NCI-H345 (cell line): ENCODE measurements around the gene LRRC58.
A peak's percentile ranks its signal among the peaks of the same experiment; 100 is the strongest.
"Not testable (repeated sequence)": the region's sequence is repeated elsewhere in the genome, so short reads cannot be mapped to it uniquely, and the experiment has no call there.

Experiments used
- DNase-seq: peaks from one replicate; lab custom pipeline; 2025; lab: John Stamatoyannopoulos, UW

LRRC58 gene

DNA sequence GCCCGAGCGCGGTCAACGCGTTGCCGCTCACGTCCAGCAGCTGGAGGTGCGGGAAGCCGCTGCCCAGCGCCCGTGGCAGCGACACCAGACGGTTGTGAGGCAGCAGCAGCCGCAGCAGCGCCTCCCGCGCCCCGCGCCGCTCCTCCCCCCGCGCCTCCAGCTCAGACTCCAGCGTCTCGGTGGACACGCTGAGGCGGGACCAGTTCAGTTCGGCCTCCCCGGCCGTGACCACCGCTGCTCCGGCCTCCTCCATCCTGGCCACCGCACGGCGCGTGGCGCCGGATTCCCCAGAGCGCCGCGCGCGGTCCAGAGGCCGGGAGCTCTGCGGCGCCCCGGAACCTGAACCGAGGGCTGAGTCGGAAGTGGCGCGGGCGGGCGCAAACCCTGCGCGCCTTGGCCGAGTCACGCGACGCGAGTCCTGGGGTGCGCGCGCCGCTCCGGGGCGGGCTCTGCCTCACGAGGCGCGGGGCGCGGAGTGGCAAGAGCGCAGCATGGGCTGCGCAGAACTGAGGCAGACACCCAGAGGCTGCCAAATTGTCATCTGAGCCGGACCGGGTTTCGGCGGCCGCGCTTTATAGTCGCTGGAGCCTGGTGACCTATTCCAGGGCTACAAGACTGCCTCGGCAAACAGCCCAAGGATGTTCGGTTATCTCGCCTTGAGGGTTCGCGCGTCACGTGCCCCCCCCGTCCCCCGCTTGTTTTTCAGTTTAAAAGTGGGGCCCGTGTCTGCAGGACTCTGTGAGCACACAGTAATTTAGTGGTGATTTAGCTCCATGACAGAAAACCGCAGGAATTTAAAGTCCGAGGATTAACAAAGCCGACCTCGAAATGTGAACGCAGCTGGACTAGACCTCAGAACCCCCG, at the start of gene LRRC58:
LRRC58 (minus strand) TSS at position 364 of the 864 bp plus-strand sequence; CDS start at position 253, 111 bp downstream.
- peak; percentile 88 for DNase-seq

DNA sequence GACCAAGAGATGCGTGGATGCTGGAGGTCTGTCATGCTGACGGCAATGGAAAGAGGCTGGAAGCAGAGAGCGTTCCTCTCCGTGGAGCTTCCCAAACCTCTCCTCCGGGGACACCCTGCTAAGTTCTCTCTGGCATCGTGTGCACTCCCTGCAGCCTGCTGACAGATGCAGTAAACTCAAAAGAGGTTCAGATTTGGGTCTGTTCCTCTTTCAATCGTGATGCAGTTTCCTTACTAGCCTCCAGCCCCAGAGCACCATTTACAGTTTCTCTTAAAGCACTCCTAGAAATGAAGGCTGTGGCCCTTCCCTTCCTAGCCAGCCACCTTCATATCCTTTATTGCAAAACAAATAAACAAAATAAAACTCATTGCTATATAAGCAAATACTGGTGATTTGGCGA, 47.3 kb upstream of the LRRC58 start:
- DNase-seq = no peak

DNA sequence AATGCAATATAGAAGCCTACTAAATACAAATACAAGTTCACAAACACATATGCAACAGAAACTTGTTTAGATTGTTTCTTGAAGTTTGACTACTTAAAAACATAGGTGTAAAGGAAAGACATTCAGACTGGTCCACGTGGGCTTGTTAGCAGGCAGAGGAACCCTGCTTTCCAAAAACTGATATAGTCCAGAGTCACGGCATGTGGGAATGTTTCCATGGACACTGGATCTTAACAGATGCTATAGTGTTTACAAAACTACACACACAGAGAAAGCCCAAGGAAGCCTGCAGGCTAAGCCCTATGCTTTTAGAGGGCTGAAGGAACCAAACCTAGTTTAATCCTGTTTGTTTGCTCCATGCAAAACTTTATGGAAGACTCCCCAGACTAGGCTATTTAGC, 45.2 kb upstream of the LRRC58 start:
- no peak for DNase-seq

DNA sequence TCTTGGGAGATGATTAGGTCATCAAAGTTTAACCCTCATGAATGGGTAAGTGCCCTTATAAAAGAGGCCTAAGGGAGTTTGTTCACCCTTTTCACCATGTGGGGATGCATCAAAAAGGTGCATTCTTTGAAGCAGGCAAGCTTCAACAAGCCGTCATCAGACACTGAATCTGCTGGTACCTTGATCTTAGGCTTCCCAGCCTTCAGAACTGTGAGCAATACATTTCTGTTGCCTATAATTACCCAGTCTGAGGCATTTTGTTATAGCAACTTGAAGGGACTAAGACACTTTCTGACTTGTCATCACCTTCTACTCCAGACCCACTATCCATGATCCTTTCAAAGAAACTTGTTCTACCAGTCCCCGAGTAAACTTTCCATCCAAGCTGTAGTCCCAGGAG, 44.6 kb upstream of the LRRC58 start:
- DNase-seq = no peak

DNA sequence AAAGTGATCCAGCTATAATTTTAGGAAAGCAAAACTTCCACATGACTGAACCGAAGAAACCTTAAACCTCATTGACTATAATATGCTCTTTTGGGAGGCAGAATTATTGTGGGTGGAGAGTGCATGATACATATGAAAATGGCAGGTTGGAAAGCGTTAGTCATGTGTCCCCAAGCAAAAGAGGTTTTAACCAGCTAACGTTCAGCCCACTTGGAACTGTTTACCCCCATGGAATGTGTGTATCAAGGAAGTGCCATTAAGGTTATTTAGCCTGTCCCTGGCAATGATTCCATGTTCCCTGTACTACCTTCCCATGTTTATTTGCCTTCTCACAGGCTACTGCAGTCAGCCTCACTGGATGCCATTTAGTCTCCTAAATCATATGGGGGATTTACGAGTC, 44.1 kb upstream of the LRRC58 start:
- DNase-seq = no peak

DNA sequence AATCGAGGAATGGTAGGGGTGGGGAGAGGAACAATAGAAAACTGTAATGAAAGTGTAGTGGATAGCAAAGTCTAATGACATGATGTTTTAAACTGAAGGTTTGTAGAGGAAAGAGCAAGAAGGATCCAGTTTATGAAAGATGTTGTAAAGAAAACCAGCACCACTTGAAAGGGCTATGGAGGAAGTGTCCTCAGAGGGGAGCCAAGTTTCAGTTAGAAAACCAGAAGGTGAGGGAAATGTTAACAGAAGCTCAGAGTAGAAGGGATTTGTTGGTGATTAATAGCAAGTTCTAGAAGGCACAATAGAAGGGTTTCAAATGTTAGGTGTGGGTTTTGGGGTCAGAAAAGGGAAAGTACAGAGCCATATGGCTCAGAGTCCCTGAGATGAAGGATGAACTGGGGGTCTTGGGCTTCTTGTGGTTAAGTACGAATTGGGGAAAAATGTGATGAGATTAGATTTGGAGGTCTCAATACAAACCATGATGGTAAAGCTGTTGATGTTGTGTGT, 33.8 kb upstream of the LRRC58 start:
- no peak for DNase-seq

DNA sequence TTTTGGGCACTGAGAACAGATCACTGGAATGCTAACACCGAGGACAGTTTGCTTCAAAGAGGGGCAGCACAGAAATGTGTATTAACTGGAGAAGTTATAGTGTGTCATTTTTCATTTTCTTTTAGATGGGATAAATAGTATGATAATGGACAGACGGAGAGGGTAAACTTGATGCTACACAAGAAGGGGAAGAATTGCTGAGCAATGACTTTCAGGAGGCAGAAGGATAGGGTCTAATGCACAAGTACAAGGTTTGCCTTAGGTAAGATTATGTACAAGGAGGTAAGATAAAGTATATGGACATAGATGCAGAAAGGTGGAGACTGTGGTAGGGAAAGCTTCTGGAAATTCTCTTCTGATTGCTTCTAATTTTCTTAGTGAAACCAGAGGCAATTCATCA, 32.3 kb upstream of the LRRC58 start:
- no peak for DNase-seq

DNA sequence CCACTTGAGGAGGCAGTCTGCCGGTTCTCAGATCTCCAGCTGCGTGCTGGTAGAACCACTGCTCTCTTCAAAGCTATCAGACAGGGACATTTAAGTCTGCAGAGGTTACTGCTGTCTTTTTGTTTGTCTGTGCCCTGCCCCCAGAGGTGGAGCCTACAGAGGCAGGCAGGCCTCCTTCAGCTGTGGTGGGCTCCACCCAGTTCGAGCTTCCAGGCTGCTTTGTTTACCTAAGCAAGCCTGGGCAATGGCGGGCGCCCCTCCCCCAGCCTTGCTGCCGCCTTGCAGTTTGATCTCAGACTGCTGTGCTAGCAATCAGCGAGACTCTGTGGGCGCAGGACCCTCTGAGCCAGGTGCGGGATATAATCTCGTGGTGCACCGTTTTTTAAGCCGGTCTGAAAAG, 28.8 kb upstream of the LRRC58 start:
- not testable (repeated sequence) for DNase-seq

DNA sequence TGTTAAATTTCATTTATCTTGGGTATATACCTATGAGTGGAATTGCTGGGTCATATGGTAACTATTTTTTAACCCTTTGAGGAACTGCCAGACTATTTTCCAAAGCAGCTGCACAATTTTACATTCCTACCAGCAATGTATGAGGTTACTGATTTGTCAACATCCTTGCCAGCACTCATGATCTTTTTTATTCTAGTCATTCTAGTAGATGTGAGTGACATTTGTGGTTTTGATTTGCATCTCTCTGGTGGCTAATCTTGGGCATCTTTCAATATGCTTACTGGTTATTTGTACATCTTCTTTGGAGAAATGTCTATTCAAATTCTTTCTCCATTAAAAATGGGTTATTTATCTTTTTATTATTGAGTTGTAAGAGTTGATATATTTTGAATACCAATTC, 21.3 kb upstream of the LRRC58 start:
- DNase-seq = no peak

DNA sequence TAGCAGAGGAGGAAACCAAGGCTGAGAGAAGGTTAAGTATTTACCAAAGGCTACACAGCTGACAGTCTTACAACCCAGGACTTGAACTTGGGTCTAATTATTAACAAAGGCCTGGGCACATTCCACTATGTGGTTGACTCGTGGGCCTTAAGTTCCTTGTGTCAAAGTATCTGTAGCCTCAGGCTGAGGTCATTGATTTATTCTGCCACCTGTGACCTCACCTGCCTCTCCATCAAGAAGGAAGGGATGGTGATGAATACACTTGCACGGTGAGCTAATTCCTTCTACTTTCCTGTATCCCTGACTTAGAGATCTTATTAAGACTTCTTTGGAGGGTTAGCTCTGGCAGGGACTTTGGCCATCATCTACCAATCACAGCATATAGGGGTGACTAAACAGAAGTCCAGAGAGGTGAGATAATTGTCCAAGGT, 19.9 kb upstream of the LRRC58 start:
- DNase-seq = no peak

DNA sequence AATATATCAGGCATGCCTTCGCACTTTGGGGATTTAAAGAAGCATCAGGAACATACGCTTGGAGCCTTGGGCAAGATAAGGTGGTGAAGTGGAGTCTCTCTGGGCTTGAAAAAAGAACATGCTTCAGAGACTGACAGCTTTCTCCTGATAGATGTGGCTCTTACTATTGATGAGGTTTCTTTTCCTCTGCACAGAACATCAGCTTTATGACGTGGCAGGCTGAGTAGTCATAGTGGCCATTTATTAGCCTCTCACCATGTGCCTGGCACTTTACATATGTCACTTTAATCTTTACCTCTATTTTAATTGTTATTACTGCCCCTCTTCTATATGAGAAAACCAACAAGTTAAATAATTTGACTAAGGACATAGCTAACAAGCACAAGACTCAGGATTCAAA, 19.0 kb upstream of the LRRC58 start:
- DNase-seq = no peak

DNA sequence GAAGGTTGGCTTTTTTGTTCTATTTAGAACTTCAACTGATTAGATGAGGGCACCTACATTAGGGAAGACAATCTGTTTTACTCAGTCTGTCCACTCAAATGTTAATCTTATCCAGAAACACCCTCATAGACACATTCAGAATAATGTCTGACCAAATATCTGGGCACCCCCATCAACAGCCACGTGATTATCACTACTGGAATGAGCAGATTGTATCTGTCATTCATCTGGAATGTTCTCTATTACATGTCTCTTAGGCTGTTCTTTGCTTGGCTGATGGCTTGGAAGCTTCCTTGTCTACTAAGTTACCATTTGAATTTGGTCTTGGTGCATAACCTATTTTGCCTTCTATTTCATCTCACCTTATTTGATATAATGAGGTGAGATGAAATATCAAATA, 15.7 kb upstream of the LRRC58 start:
- DNase-seq = no peak

DNA sequence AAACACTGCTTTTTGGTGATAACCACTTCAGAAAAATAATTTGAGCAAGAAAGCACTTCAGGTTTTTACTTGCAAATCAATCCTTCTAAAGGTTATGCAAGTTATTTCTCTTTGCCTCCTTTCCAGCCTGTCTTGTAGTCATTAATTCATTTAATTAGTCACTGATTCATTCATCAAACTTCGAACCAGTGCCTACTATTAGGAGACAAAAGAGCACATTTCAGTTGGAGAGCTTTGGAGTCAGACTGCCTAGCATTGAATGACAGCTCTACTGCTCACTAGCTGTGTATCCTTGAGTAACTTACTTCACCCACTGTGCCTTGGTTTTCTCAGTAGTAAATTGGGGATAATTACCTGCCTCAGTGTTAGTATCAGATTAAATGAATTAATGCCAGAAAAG, 14.9 kb upstream of the LRRC58 start:
- no peak for DNase-seq

DNA sequence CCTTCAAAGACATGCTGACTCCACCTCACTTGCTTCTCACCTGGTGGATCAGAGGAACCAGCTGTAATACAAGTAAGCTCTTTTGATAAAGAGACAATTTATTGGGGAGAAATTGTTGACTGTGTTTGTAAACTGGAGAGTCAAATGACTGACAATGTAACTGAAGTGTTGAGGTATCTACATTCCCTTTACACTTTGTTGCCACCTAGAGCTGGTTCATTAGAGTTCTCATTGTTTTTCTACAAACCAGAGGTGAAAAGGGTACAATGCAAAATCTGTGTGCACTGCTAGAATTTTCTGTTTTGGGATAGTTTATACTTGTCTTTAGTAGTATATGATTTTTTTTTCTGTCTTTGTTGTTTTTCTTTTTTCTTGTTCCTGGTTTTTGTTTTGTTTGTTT, 8.7 kb upstream of the LRRC58 start:
- no peak for DNase-seq

DNA sequence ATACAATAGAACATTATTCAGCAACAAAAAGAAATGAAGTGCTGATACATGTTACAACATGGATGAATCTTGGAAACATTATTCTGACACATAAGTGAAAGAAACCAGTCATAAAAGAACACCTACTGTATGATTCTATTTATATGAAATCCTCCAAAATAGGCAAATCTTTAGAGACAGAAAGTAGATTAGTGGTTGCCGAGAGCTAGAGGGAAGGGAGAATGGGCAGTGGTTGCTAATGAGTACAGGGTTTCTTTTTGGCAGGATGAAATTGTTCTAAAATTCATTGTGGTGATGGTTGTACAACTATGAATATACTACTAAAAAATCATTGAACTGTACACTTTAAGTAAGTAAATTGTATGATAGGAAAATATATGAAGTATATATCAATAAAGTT, 6.3 kb upstream of the LRRC58 start:
- no peak for DNase-seq

DNA sequence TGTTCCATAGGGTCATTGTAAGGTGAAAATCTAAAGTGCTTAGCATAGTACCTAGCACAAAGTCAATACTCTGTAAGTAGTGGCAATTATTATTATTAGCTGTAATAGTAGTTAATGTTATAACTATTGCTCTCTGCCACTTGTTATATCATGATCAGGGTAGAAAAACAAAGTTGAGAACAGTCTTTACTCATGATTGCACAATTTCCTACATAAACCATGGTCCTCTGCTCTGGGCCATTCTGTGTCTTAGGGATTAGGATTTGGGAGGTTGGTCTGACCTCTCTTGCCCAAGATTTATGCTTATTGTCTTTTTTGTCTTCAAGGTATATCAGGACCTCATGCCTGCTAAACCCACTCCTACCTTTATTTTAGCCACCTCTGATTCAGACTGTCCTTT, 4.3 kb upstream of the LRRC58 start:
- no peak for DNase-seq

DNA sequence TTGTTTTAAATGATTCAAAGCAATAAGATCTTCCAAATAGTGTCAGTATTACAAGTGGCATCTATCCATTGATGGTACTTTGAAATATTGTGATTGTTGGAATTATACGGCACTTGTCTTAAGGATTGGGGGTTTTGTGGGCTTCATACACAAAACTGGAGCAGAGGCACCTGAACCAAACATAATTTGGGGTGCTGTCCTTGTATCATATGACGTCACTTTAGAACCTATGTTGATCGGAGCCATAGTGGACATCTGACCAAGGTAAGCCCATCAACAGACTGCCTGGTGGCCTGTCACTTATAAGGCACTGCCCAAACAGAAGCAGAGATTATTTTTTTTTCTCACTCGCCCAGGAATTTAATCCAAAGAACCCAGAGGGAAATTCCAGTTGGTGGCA, 2.9 kb upstream of the LRRC58 start:
- no peak for DNase-seq

DNA sequence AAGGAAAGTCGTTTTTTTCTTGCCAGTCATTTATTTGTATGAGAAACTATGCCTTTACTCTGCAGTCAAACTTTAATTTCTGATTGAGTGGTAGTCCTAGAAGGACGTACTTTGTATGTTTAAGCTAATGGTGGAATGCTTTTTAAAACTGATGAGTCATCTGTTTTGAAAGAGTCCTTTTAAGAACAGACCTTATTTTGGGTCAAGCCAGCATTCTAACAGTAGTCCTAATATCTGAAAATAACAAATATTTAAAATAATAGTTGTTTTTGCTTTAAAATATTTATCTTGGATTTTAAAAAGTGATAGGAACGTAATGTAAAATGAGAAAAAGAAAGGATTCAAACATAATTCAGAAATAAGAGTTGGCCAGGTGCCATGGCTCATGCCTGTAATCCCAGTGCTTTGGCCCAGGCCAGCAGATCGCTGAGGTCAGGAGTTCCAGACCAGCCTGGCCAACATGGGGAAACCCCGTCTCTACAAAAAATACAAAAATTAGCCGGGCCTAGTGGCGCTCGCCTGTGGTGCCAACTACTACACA, 1.3 kb upstream of the LRRC58 start:
- no peak for DNase-seq

DNA sequence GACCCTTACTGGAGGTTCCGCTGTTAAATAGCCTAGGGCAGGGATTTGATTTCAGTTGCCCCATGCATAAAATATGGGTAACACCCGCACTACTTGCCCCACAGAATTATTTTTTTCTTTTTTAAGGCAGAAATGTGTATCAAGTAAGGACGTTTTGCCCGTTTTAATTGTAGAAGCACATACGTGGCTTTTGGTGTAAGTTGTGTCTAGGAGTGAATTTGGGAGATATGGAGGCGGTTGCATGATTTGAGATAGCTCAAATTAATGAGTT, 636 bp upstream of the LRRC58 start:
- no peak for DNase-seq

DNA sequence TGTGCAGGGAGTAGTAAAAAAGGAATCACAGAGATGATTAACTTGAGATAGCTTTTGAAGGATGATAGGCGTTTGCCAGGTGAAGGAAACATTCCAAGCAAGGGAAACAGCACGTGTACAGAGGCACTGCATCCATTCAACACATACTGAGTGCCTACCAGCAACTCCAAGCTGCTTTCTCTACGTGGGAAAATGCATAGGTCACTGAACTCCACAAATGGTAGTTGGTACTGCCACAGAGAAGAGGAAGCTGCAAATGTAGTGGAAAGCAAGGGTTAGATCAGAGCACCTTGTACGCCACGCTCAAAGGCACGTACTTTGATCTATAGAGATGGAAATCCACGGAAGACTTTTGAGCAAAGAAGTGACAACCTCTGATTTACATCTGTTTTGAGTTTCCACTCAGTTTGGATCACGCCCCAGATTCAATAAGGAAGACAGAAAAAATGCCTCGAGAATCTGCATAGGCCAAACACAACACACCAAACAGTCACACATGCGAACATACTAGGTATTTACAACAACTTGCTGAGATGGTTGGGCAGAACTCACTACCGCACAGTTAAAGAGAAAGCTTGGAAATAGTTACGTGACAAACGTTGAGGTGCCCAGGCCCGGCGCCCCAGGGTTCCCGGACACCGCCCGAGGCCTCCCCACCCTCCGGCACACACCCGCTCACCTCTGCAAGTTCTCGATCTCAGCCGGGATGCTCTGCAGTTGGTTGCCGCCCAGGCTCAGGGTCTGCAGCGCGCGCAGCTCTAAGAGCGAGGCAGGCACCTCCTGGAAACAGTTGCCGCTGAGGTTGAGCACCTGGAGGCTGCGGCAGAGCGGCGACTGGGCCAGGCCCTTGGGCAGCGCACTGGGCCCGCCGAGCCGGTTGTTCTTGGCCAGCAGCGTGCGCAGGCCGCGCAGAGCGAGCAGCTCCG, 826 bp downstream of the LRRC58 start:
- DNase-seq = peak; percentile 35

DNA sequence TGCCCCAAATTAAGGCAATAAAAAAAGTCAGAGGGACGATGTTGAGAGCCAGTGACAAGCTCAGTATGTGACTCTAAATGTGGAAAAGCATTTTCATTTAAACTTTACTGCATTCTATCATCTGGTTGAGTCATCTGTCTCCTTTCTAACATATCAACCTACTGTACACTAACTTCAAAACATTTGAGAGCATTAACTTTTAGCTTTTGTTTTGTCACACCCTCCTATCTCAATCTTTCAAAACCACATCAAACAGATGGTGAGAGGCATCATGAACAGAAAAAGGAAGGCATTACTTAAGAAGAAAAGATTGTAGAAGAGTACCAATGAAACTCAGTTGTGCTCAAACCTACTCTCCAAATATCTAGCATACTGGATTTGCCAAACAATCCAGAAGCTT, 4.8 kb downstream of the LRRC58 start:
- DNase-seq = no peak

DNA sequence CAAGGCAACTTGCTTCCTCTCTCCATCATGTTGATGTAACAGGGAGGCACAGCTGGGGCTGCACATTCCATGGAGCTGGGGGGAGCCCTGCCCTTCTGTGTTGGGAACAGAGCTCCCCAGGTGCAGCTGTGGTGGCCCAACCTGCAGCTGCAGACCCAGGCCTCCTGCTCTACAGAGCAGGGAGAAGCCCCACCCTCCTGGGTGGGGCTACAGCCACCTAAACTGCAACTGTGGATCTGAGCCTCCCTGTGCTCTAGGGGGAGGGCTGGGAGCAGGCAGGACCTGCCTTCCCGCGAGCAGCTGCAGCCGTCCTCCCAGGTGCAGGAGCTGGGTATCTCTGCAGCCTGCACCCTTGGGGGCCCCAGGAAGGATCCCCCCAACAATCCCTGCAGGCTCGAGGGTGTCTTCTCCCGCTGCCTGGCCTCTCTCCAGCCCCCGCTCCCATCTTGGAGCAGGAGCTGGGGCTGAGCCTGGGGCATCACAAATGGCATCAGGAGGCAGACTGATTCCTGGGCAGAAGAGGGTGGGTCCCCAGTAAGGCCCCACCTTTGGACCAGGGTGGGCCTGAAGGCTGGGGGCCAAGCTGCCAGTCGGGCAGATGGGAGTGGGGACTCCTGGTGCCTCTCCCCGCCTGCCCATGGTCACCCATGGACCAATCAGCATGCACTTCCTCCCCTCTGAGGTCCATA, 7.4 kb downstream of the LRRC58 start:
- no peak for DNase-seq
